ES-I3 (cell line): ENCODE data around the gene CMTM2.
"Not testable (repeated sequence)": the region's sequence is repeated elsewhere in the genome, so short reads cannot be mapped to it uniquely, and the experiment has no call there.

Experiments used
- H3K36me3 ChIP-seq: 2 replicates; pipeline ENCODE4 v1.6.1; 2013; ENCODE audit warnings: mild to moderate bottlenecking, low read length, control low read depth, moderate library complexity; ENCODE audit not compliant: insufficient read depth
- H3K4me1 ChIP-seq: 2 replicates; pipeline ENCODE4 v1.6.1; 2013; ENCODE audit warnings: mild to moderate bottlenecking, control low read depth, low read length; ENCODE audit not compliant: insufficient read depth
- H3K9ac ChIP-seq: 2 replicates; pipeline ENCODE4 v1.6.1; 2013; ENCODE audit warnings: low read depth, mild to moderate bottlenecking, low read length, moderate library complexity
- H3K9me3 ChIP-seq: 2 replicates; pipeline ENCODE4 v1.6.1; 2013; ENCODE audit warnings: mild to moderate bottlenecking, low read length, moderate library complexity; ENCODE audit not compliant: control insufficient read depth, insufficient read depth

CMTM2 gene

DNA sequence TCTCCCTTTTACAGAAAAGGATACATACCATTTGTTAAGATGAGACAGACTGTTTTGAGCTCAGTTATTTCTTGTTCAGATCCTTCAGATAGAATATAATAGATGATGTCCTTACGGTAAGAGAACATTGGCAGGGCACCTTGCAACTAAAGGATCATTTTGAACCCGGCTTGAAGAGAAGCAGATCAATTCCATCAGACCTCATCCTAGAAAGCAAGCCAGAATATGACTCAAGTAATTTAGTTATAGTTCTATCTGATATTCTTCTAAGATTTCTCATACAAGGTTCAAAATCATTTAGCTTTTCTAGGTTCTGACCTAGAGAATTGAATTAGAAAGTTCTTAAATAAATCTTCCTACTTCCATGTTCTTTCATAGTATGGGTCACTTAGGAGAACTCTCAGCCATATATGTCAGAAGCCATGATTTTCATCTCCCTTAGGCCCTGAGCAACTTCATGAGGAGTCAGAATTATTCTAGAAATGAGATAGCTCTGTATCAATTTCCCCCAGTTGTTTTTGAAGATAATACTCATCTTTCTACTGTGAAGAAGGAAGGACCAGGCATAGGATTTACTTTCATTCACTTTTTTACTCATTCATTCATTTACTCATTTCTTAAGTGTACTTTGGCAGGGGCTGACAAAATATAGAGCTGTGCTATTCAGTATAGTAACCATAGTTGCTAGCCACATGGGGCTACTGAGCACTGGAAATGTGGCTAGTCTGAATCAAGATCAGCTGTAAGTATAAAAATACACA is 15.5 kb upstream of the CMTM2 start:
- H3K4me1 ChIP-seq = no peaks in the 10 kb centered on the region
- H3K9ac ChIP-seq = no peak overlapping the region
- H3K36me3 ChIP-seq = no peaks in the 10 kb centered on the region; the same call in 1 of the 2 replicates
- H3K9me3 ChIP-seq = no peaks in the 10 kb centered on the region

DNA sequence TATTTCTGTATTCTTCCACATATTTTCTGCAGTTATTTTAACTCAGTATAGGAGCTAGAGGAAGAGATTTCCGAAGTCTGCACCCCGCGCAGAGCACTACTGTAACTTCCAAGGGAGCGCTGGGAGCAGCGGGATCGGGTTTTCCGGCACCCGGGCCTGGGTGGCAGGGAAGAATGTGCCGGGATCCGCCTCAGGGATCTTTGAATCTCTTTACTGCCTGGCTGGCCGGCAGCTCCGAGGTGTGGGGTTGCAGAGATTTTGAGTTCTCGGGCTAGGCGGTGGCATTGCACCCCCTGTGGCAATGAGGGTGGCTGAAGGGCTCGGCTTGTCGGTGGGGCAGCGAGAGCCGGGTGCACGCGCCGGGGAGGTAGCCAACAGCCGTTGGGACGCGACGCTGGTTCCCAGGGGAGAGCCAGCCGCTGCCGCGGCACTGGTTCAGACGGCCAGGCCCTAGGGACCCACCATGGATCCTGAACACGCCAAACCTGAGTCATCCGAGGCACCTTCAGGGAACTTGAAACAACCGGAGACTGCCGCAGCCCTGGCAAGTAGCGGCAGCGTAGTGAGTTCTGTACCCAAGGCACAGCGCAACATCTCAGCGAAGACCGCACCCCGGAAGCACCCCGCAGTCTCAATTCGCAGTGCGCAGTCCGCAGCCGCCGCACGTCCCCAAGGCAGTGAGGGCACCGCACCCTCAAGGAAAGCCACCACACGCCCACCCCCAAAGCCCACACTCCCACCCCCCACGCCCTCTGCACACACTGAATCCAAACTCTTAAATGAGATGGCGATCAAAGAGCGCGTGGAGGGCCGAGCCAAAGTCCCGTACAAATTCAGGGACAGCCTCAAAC is 13.0 kb upstream of the CMTM2 start, which contains the start of gene CMTM1:
TSS of gene CMTM1 (plus strand) at position 389 of the 851 bp plus-strand sequence. CDS start at position 464, 75 bp downstream.
- Histone ChIP-seq H3K9ac (no peak within 1 kb of the TSS), H3K36me3 (no peaks in the 10 kb centered on the region; the same call in 1 of the 2 replicates), H3K9me3 (no peaks in the 10 kb centered on the region), H3K4me1 (no peaks in the 10 kb centered on the region)

DNA sequence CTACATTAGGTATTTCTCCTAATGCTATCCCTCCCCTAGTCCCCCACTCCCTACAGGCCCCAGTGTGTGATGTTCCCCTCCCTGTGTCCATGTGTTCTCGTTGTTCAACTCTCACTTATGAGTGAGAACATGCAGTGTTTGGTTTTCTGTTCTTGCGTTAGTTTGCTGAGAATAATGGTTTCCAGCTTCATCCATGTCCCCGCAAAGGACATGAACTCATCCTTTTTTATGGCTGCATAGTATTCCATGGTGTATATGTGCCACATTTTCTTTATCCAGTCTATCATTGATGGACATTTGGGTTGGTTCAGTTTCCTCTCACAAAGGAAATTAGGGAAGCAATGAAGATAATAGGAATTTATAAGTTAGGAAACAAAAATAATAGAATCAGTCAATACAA is 12.0 kb upstream of the CMTM2 start:
- not testable (repeated sequence) for H3K9me3 ChIP-seq, H3K9ac ChIP-seq, H3K36me3 ChIP-seq, H3K4me1 ChIP-seq

DNA sequence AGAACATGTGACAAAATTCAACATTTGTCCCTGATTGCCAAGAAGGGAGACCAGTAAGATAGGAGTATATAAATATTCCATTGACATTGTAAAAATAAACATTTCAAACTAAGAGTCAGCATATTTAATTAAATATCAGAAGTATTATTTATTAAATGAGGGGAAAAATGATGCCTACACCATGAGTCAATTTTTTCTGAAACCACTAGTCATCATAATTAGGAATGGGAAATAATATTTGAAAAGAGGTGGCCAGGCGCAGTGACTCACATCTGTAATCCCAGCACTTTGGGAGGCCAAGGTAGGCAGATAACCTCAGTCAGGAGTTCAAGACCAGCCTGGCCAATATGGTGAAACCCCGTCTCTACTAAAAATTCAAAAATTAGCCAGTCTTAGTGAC is 10.9 kb upstream of the CMTM2 start:
- H3K36me3 ChIP-seq = no peaks in the 10 kb centered on the region; the same call in 1 of the 2 replicates
- H3K4me1 ChIP-seq = no peaks in the 10 kb centered on the region
- no peak overlapping the region for H3K9ac ChIP-seq
- no peaks in the 10 kb centered on the region for H3K9me3 ChIP-seq

DNA sequence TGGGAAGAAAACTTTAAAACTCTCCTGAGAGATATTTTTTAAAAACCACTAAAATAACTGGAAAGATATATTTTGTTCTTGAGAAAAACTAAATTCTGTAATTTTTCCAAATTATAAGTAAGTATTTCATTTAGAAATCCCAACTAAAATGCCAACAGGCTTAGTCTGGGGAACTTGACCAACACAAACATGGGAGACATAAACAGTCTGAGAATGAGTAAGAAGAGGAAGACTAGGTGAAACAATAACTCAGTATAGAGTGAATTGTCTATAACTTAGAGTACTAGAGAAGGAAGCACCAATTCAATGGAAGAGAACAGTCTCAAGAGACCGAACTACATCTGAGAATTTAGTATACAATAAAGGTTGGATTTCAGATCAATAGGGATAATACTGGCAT is 10.1 kb upstream of the CMTM2 start:
- H3K36me3 ChIP-seq = no peaks in the 10 kb centered on the region
- H3K9me3 ChIP-seq = no peaks in the 10 kb centered on the region
- no peaks in the 10 kb centered on the region for H3K4me1 ChIP-seq
- H3K9ac ChIP-seq = no peak overlapping the region

DNA sequence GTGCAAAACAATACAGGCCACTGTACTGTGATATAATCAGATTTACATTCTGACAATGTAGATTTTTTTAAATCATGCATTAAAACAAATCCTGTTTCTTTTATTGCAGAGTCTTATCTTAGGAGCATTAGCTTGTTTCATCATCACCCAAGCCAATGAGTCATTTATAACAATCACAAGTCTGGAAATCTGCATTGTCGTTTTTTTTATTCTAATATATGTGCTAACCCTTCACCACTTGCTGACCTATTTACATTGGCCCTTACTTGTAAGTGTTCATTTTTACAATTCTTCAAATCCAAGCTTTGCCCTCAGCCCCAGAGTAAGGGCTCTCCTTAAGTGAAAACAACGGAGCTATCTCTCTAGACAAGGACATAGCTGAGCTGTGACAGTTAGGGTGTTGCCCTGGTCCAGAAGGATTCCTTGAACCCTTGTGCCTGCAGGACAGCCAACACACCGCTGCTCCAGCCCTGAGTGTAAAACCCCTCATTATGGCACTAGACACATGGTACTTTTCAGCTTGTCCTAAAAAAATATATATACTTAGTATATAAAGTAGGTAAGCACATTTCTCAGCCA is 9.3 kb upstream of the CMTM2 start:
- H3K9me3 ChIP-seq = no peaks in the 10 kb centered on the region
- no peaks in the 10 kb centered on the region for H3K36me3 ChIP-seq
- H3K4me1 ChIP-seq = no peaks in the 10 kb centered on the region
- no peak overlapping the region for H3K9ac ChIP-seq

DNA sequence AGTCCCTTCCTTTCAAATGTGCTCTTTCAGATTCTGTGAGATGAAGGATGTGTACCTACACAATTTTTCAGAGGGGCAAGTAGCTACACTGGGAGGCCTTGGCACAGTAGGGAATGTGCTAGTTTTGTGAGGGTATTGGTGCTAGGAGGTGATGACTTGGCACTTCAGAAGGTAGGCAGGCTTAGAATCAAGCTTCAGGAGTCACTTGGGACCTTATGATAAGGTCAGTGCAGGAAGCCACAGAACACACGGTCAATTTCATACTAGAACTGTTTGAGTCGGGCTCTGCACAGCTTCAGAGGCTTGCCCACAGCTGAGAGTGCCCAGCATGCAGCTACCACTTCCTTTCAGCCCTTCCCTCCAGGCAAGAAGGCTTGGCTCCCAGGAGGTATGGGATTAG is 6.9 kb upstream of the CMTM2 start:
- H3K9ac ChIP-seq = no peak overlapping the region
- H3K4me1 ChIP-seq = no peaks in the 10 kb centered on the region
- no peaks in the 10 kb centered on the region for H3K9me3 ChIP-seq
- H3K36me3 ChIP-seq = no peaks in the 10 kb centered on the region

DNA sequence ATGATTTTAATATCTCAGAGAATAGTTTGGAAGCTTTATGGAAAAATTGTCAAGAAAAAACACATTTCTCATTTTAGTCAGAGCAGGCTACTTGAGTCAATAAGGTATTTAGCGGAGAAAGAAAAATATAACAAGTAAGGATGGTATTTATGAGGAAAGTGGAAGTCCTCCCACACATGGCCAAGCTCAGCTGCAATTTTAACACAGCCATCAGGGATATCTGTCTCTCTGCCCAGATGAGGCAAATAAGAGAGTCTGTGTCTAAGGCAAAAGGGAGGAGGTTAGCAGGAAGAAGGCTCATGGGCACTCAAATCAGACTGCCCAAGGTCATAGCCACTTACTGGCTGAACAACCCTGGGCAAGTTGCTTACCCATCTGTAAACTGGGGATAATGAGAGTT is 5.2 kb upstream of the CMTM2 start:
- no peaks in the 10 kb centered on the region for H3K4me1 ChIP-seq
- H3K36me3 ChIP-seq = no peaks in the 10 kb centered on the region
- no peaks in the 10 kb centered on the region for H3K9me3 ChIP-seq
- no peak overlapping the region for H3K9ac ChIP-seq

DNA sequence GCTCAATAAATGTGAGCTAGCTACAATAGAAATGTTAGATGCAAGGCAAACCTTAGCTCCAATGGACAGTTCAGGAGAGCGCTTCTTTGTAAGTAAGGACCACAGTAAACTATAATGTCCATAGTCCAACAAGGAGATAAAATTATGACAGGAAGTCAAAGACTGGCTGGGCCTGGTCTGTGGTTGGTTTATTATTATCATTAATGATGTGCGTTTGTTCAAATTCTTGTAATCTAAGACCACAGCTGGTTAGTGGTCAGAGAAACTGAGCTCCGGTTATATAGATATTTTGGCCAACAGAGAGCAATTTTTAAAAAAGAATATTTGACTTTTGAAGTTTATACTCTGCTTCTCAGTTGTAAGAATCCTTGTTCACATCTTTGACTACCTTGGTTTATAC is 4.7 kb upstream of the CMTM2 start:
- no peaks in the 10 kb centered on the region for H3K9me3 ChIP-seq
- H3K36me3 ChIP-seq = no peaks in the 10 kb centered on the region
- no peaks in the 10 kb centered on the region for H3K4me1 ChIP-seq
- H3K9ac ChIP-seq = no peak overlapping the region

DNA sequence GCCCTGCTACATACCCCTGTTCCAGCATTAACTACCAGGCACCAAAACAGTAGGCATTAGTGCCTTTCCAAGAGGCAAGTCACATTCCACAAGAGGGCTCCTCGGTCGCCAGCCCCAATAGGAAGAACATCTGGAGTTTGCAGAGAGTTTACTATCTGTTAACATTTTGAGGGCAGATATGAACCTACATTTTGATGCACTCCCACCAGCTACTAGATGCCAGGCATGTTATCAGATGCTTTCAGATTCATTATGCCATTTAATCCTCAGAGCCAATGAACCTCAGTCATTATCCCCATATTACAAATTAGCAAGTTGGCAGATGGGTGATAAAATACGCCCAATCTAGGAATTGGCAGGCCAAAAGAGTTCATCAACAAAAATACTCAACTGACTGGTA is 4.2 kb upstream of the CMTM2 start:
- Histone ChIP-seq H3K4me1 (no peaks in the 10 kb centered on the region), H3K9me3 (no peaks in the 10 kb centered on the region), H3K36me3 (no peaks in the 10 kb centered on the region), H3K9ac (no peak overlapping the region)

DNA sequence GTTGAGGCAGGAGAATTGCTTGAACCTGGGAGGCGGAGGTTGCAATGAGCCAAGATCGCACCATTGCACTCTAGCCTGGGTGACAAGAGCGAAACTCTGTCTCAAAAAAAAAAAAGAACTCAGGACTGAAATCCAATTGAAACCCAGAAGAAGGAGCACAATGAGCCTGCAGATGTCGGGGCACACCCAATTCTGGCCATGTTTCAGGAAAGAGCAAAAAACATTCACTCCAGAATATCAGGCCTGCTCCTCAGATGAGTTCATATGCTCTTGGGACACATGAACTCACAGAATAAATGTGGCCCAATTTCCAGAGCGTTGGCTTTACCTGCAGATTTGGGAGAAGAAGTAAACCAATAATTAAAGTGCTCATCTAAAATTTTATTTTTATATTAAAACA is 3.0 kb upstream of the CMTM2 start:
- H3K9me3 ChIP-seq = no peaks in the 10 kb centered on the region
- peaks cover 12% of the 10 kb centered on the region for H3K4me1 ChIP-seq
- no peak overlapping the region for H3K9ac ChIP-seq
- H3K36me3 ChIP-seq = no peaks in the 10 kb centered on the region; the same call in 1 of the 2 replicates

DNA sequence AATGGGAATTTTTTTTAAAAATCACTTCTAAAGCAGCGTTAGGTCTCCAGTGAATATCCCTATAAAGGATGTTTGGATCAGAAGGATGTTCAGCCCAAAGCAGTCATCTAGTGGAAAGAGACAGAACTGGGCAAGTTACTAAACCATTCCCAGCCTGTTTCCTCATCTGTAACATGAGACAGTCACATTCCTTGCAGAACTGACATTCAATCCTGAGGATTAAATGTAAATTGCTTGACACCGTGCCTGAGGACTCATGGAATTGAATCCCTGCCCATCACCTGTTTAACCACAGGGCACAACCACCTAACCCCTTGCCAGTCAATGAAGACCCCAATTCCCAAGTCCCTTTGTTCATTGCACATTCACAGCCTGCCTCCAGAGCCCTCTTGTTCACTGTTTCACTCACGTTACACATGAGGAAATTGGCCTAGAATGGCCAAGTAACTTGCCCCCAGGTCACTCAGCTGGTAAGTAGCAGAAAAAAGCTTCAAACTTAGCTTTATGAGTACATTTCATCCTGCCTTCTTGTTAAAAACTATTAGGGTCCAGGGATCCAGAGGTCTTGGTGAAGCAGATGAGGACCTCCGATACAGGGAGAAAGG is 1.4 kb downstream of the CMTM2 start:
- H3K36me3 ChIP-seq = no peaks in the 10 kb centered on the region; the same call in 1 of the 2 replicates
- H3K9ac ChIP-seq = no peak overlapping the region
- H3K9me3 ChIP-seq = no peaks in the 10 kb centered on the region
- H3K4me1 ChIP-seq = peaks cover 14% of the 10 kb centered on the region

DNA sequence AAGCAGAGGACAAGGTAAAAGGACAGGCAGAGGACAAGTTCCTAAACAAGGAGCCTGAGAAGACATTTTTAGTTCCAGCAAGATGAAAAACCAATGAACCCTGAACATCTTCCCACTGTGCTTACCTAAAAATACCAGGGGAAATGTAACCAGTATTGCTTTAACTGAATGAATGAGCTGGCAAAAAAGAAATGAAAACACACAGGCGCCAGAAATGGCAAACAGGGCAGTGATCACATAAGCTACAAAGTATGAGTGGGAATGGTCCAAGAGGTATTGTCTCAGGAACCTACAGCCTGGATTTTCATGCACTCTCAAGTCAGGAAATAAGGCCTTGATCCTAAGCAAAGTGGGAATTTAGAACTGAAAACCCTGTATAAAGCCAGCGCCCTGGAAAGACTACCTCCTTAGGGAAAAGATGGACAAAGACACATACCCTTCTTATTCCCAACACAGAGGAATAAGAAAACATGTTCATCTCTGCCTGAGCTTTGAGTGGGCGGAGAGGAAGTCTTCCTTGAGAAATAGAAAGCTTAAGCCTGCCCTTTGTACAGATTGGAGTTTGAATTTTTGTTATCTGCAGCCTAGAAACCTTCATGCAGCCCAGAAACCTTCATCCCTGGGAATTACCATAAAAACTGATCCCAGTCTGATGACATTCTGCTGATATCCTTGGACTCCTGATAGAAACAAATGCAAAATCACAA is 2.1 kb downstream of the CMTM2 start:
- peaks cover 14% of the 10 kb centered on the region for H3K4me1 ChIP-seq
- no peaks in the 10 kb centered on the region for H3K9me3 ChIP-seq
- H3K36me3 ChIP-seq = no peaks in the 10 kb centered on the region; the same call in 1 of the 2 replicates
- H3K9ac ChIP-seq = no peak overlapping the region
